Stimulated activated memory B cell treated with anti-CD40 and anti-IgM and Interleukin-4, amounts not matched to agents 10 μg/mL and 1 μg/mL and 100 μg/mL, for 72 hours (primary cell): ENCODE measurements around the gene TMEM109.

Source experiments
- ATAC-seq: fragments of 150-1000 bp; cut with Tn5 transposase; 2 replicates; pipeline ENCODE4 v1.10.0; 2021
- H3K27ac Mint-ChIP-seq: one replicate; pipeline ENCODE4 v1.8.0; 2022; ENCODE audit warnings: mild to moderate bottlenecking, mixed read lengths
- H3K27me3 Mint-ChIP-seq: one replicate; pipeline ENCODE4 v1.8.0; 2022; ENCODE audit warnings: mixed read lengths
- H3K36me3 Mint-ChIP-seq: one replicate; pipeline ENCODE4 v1.8.0; 2022; ENCODE audit warnings: mixed read lengths
- H3K4me1 Mint-ChIP-seq: one replicate; pipeline ENCODE4 v1.8.0; 2022; ENCODE audit warnings: mixed read lengths
- H3K4me3 Mint-ChIP-seq: one replicate; pipeline ENCODE4 v1.8.0; 2022; ENCODE audit warnings: mild to moderate bottlenecking, moderate library complexity, mixed read lengths
- H3K9me3 Mint-ChIP-seq: one replicate; pipeline ENCODE4 v1.8.0; 2022; ENCODE audit warnings: mixed read lengths

TMEM109 gene

DNA sequence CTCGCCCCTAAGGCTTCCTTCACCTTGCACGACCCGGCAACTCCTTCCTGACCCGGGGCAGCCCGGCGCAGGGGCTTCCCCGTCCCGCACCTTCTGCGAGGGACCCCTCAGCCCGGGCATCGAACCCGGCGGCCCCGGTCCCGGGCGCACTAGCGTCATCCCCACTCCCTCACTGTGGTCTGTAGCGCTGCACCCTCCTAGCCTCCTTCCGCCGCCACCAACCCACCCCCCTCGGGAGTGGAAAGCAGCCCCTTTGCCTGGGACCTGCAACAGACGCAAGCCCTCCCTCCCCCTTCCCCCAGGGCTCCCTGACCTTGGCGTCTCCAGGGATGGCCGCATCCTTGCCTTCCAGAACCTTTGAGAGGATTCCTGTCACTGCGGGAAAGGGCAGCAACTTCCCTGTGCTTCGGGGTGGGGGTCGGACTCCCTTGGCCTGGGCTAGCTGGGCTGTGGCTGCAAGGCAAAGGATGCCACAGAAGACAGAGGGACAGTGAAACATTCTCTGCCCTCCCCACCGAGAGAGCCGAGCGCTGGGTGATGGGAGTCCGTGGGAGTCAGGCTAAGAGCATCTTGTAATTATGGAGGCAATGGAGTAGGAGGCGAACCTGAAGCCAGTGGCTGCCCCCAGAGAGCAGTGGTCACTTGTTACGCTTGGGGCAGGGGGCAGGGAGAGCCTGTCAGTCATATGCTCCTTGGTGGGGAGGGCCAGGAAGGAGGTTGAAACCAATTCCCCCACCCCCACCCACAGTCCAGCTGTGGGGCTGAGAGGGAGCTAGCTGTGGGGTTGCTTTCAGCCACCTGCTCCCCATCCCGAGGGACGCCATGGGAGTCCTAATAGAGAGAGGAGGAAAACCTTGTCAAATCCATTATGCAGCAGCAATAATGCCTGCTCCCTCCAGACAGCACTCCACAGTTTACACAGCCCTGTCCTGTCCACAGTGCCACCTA, 11.2 kb downstream of the TMEM109 start:
- ATAC-seq = peak; percentile 40
- peak overlapping the region; percentile 21 for H3K27ac Mint-ChIP-seq
- H3K9me3 Mint-ChIP-seq = no peaks in the 10 kb centered on the region
- peaks cover 31% of the 10 kb centered on the region for H3K36me3 Mint-ChIP-seq
- H3K4me1 Mint-ChIP-seq = peaks cover 60% of the 10 kb centered on the region
- peak overlapping the region; percentile 75 for H3K4me3 Mint-ChIP-seq
- no peaks in the 10 kb centered on the region for H3K27me3 Mint-ChIP-seq

DNA sequence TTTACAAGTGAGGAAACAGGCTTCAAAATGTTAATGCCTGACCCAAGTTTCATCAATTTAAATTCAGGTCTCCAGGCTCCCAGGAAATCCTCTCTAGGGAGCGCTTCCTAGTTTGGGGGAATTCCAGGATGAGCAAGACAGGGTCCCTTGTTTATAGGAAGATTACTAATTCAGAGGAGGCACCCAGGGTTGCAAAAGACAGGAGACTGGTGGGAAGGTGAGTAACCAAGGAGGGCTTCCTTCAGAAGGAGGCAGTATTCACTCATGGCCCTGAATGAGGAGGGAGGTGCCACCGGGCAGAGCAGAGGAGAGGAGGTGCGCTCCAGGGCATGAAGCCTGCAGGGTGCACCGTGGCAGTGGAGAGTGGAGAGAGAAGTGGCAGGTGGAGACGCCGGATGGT, 11.9 kb downstream of the TMEM109 start:
- no peaks in the 10 kb centered on the region for H3K9me3 Mint-ChIP-seq
- ATAC-seq = no peak
- H3K36me3 Mint-ChIP-seq = peaks cover 25% of the 10 kb centered on the region
- H3K27me3 Mint-ChIP-seq = no peaks in the 10 kb centered on the region
- peaks cover 60% of the 10 kb centered on the region for H3K4me1 Mint-ChIP-seq
- H3K27ac Mint-ChIP-seq = peak overlapping the region; percentile 21
- peak overlapping the region; percentile 75 for H3K4me3 Mint-ChIP-seq

DNA sequence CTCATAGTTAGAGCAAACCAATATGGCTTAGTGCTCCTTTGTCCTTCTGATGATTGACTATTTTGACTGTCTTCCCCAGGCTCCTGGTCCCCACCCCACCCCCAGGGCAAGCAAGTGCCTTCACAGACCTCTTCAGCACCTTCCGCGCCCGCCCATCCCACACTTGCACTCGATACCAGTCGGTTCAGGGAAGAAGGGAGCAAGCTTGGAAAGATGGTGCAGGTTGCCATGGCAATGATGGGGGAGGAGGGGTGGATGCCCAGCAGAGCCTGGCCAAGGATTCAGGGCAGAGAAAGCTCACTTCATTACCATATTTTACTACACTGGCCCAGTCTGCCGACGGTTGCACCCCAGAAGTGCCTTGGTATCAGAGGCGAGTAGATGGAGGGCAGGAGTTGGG, 12.5 kb downstream of the TMEM109 start:
- peaks cover 18% of the 10 kb centered on the region for H3K36me3 Mint-ChIP-seq
- peaks cover 66% of the 10 kb centered on the region for H3K4me1 Mint-ChIP-seq
- no peaks in the 10 kb centered on the region for H3K27me3 Mint-ChIP-seq
- peak overlapping the region; percentile 21 for H3K27ac Mint-ChIP-seq
- no peak overlapping the region for H3K4me3 Mint-ChIP-seq
- H3K9me3 Mint-ChIP-seq = no peaks in the 10 kb centered on the region
- ATAC-seq = no peak

DNA sequence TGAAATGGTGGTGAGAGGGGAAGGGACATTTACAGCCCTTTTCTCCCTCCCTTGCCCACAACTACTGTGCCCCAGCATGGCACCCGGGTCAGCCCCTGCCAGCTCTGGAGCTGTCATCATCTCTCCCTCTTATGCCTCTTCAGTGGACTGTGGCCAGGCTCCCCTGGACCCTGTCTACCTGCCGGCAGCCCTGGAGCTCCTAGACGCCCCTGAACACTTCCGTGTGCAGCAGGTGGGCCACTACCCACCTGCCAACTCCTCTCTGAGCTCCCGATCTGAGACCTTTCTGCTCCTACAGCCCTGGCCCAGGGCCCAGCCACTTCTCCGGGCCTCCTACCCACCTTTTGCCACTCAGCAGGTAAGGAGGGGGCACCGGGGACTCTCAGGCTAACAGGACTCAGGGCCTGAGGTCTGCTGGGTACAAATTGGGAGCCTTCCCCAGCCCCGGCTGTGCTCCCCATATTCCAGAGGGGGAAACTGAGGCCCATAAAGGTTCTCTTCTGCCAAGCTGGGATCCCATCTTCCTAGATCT, 13.2 kb downstream of the TMEM109 start:
- no peak overlapping the region for H3K4me3 Mint-ChIP-seq
- H3K9me3 Mint-ChIP-seq = no peaks in the 10 kb centered on the region
- no peaks in the 10 kb centered on the region for H3K27me3 Mint-ChIP-seq
- no peak for ATAC-seq
- H3K27ac Mint-ChIP-seq = peak overlapping the region; percentile 76
- H3K4me1 Mint-ChIP-seq = peaks cover 72% of the 10 kb centered on the region
- peaks cover 12% of the 10 kb centered on the region for H3K36me3 Mint-ChIP-seq

DNA sequence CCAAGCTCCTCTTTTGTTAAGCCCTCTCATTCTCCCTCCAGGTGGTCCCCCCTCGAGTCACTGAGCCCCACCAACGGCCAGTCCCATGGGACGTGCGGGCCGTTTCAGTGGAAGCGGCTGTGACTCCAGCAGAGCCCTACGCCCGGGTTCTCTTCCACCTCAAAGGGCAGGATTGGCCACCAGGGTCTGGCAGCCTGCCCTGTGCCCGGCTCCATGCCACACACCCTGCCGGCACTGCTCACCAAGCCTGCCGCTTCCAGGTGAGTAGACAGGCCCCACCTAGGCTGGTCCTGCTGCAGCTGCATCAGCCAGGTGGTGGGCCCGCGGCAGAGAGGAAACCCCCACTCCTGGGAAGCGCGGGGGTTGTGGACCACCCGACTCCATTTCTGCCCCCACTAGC, 13.6 kb downstream of the TMEM109 start:
- Mint-ChIP-seq H3K27ac (peak overlapping the region; percentile 76), H3K4me3 (no peak overlapping the region), H3K36me3 (peaks cover 7% of the 10 kb centered on the region), H3K4me1 (peaks cover 72% of the 10 kb centered on the region), H3K9me3 (no peaks in the 10 kb centered on the region), H3K27me3 (no peaks in the 10 kb centered on the region)
- ATAC-seq = no peak

DNA sequence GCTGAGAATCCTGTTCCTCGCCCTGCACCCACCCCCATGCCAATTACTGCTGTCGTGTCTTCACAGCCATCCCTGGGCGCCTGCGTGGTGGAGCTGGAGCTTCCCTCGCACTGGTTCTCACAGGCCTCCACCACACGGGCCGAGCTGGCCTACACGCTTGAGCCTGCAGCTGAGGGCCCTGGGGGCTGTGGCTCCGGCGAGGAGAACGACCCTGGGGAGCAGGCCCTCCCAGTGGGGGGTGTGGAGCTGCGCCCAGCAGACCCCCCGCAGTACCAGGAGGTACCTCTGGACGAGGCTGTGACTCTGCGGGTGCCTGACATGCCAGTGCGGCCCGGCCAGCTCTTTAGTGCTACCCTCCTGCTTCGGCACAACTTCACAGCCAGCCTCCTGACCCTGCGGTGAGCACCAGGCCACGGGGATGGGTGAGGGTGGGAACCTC, 14.6 kb downstream of the TMEM109 start:
- H3K27me3 Mint-ChIP-seq = no peaks in the 10 kb centered on the region
- peak overlapping the region; percentile 76 for H3K27ac Mint-ChIP-seq
- no peak for ATAC-seq
- peaks cover under 1% of the 10 kb centered on the region for H3K36me3 Mint-ChIP-seq
- no peaks in the 10 kb centered on the region for H3K9me3 Mint-ChIP-seq
- H3K4me1 Mint-ChIP-seq = peaks cover 79% of the 10 kb centered on the region
- no peak overlapping the region for H3K4me3 Mint-ChIP-seq

DNA sequence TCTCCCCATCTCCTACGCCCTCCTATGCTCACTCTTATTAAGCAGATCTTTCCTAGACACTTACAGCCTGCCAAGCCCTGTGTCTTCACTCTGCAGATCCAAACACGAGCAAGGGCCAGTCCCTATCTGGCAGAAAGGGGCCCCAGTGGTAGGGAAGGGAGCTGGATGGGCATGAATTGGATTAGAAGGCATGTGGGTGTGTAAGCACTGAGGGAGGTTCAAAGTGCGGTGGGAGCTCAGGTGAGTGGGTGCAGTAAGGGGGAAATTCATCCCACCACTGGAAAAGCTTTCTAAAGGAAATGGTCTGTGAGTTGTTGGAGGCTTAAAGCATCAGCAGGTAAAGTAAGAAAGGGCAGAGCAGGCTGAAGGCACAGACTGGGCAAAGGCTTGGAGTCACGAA, 15.8 kb downstream of the TMEM109 start:
- no peak for ATAC-seq
- H3K9me3 Mint-ChIP-seq = no peaks in the 10 kb centered on the region
- no peak overlapping the region for H3K4me3 Mint-ChIP-seq
- no peaks in the 10 kb centered on the region for H3K27me3 Mint-ChIP-seq
- H3K4me1 Mint-ChIP-seq = peaks cover 86% of the 10 kb centered on the region
- no peaks in the 10 kb centered on the region for H3K36me3 Mint-ChIP-seq
- peak overlapping the region; percentile 62 for H3K27ac Mint-ChIP-seq

DNA sequence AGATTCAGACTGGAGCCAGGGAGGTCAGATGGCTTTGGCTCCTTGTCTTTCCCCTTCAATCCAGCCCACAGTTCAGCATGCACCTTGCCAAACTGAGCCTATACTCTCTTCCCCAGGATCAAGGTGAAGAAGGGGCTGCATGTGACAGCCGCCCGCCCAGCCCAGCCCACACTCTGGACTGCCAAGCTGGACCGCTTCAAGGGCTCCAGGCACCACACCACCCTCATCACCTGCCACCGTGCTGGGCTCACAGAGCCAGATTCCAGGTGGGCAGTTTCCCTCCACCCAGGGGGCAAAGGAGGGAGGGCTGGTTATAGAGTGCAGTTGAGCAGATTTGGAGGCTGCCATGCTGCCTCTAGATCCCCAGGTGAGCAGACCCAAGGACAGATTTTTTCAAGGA, 16.4 kb downstream of the TMEM109 start:
- H3K36me3 Mint-ChIP-seq = peaks cover under 1% of the 10 kb centered on the region
- H3K27ac Mint-ChIP-seq = peak overlapping the region; percentile 62
- no peak overlapping the region for H3K4me3 Mint-ChIP-seq
- H3K9me3 Mint-ChIP-seq = no peaks in the 10 kb centered on the region
- ATAC-seq = no peak
- no peaks in the 10 kb centered on the region for H3K27me3 Mint-ChIP-seq
- peaks cover 87% of the 10 kb centered on the region for H3K4me1 Mint-ChIP-seq

DNA sequence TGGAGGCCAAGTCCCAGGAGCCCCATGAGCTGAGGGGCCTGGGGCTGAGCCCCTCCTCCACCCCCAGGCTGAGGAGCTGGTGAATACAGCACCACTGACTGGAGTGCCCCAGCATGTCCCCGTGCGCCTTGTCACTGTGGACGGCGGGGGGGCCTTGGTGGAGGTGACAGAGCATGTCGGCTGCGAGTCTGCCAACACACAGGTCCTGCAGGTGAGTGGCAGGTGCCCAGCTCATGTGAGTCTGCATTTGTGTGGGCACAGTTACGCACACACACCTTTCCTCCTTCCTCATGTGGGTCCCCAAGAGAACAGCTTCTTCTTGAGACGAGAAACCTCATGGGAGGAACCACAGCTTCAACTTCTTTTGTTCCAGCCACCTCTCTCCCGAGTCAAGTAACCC, 18.0 kb downstream of the TMEM109 start:
- no peaks in the 10 kb centered on the region for H3K9me3 Mint-ChIP-seq
- H3K36me3 Mint-ChIP-seq = peaks cover 6% of the 10 kb centered on the region
- peak; percentile 86 for ATAC-seq
- peak overlapping the region; percentile 54 for H3K4me3 Mint-ChIP-seq
- peak overlapping the region; percentile 62 for H3K27ac Mint-ChIP-seq
- H3K4me1 Mint-ChIP-seq = peaks cover 81% of the 10 kb centered on the region
- no peaks in the 10 kb centered on the region for H3K27me3 Mint-ChIP-seq

DNA sequence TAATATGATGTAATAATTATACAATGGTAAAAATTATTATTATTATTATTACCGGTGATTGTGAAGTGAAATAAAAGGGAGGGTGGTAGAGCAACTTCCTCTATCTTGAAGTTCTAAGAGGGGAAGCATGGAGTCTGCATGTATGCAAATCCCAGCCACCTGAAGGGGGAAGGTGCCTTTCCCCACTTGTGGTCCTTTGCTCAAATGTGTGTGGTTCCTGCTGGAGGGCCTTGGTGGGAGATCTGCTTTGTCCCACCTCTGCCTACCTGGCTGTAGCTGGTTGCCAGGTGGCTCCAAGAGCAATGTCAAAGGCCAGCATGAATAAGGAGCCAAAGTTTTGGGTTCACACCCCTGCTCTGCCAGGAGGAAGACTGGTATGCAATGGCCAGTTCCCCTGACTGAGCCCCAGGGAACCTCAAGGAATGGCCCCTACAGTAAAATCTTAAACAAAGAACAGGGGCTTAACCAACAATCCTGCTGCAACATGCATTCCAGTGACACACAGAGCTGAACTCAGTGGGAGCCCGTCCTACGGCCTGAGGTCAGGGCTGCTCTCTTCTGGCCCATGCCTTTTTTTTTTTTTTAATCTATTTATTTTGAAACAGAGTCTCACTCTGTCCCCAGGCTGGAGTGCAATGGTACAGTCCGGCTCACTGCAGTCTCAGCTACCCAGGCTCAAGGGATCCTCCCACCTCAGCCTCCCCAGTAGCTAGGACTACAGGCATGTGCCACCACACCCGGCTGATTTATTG, 18.8 kb downstream of the TMEM109 start:
- Mint-ChIP-seq H3K4me3 (no peak overlapping the region), H3K9me3 (no peaks in the 10 kb centered on the region), H3K27ac (peak overlapping the region; percentile 62), H3K4me1 (peaks cover 73% of the 10 kb centered on the region), H3K36me3 (peaks cover 8% of the 10 kb centered on the region), H3K27me3 (no peaks in the 10 kb centered on the region)
- ATAC-seq = peak; percentile 67

DNA sequence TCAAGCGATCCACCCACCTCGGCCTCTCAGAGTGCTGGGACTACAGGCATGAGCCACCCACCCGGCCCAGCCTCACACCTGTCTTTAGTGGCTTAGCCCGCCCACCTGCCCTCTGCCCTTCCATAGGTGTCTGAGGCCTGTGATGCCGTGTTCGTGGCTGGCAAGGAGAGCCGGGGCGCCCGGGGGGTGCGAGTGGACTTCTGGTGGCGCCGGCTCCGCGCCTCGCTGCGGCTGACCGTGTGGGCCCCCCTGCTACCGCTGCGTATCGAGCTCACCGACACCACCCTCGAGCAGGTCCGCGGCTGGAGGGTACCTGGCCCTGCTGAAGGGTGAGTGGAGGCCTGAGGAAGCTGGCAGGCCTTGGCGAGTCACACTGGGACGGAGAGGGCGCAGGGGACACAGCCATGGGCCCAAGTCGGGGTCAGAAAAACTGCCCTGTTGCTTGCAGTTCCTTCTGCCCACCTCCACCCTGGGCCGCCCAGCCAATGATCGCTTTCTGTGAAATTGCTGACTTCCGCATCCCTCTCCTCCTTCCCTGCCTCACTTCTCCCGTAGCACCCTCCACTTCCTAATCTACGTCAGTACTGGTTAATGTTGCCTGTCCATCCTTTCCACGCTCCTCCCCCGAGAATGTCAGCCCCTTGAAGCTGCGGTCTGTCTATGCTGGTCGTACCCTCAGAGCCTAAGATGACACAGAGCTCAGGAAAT, 19.6 kb downstream of the TMEM109 start:
- no peaks in the 10 kb centered on the region for H3K9me3 Mint-ChIP-seq
- peaks cover 16% of the 10 kb centered on the region for H3K36me3 Mint-ChIP-seq
- peak overlapping the region; percentile 52 for H3K4me3 Mint-ChIP-seq
- H3K27me3 Mint-ChIP-seq = no peaks in the 10 kb centered on the region
- peak overlapping the region; percentile 62 for H3K27ac Mint-ChIP-seq
- H3K4me1 Mint-ChIP-seq = peaks cover 80% of the 10 kb centered on the region
- ATAC-seq = no peak

DNA sequence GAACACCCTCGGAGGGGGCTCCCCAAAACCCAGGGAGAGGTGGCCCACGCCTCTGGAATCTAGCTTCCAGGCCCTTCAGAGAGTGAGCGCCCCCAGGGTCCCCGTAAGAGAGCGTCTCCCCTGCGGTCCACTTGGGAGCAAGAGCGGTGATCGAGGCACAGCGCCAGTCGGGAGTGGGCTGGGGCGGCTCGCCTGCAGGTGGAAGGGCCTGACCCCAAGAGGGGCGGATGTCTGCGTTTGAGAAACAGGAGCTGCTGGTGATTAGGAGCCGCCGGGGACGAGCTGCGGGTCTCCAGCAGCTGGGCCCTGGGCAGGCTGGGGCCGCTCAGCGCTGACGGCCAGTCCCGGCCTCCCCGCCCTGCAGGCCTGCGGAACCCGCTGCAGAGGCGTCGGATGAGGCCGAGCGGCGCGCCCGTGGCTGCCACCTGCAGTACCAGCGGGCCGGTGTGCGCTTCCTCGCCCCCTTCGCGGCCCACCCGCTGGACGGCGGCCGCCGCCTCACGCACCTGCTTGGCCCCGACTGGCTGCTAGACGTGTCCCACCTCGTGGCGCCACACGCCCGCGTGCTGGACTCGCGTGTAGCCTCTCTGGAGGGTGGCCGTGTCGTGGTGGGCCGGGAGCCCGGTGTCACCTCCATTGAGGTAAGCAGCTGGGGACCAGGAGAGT, 20.3 kb downstream of the TMEM109 start:
- peaks cover 21% of the 10 kb centered on the region for H3K36me3 Mint-ChIP-seq
- H3K27me3 Mint-ChIP-seq = no peaks in the 10 kb centered on the region
- peak overlapping the region; percentile 62 for H3K27ac Mint-ChIP-seq
- H3K4me3 Mint-ChIP-seq = peak overlapping the region; percentile 52
- H3K9me3 Mint-ChIP-seq = no peaks in the 10 kb centered on the region
- ATAC-seq = no peak
- peaks cover 82% of the 10 kb centered on the region for H3K4me1 Mint-ChIP-seq

DNA sequence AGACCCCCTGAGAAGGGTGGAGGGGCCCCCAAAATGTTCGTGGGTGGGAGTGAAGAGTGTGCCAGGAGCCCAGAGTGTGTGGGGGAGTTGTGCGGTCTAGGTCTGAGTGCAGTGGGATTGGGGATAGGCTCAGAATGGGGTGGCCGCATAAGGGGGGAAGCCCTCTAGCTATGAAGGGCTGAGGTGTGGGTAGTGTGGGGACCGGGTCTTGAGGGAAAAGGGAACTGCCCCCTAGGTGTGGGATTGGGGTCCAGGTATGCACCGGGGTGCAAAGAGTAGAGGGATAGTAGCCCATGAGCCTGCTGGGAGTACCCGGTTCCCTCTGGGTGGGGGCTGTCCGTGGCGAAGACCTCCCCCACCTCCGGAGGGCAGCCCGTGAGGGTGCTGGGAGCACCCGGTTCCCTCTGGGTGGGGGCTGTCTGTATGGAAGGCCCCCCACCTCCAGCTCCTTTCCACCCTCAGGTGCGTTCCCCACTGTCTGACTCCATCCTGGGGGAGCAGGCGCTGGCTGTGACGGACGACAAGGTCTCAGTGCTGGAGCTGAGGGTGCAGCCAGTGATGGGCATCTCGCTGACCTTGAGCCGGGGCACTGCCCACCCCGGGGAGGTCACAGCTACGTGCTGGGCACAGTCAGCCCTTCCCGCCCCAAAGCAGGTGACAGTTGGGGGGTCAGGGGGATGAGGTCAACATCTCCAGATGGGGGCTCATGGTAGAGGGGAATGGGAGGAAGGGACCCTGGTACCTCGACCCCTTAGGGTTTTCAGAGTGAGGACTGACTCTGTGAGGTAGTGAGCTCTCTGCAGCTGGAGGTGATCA, 21.0 kb downstream of the TMEM109 start:
- Mint-ChIP-seq H3K4me3 (peak overlapping the region; percentile 7), H3K27me3 (no peaks in the 10 kb centered on the region), H3K36me3 (peaks cover 27% of the 10 kb centered on the region), H3K27ac (peak overlapping the region; percentile 62), H3K4me1 (peaks cover 76% of the 10 kb centered on the region), H3K9me3 (no peaks in the 10 kb centered on the region)
- ATAC-seq = no peak
